GM19035 (cell line): ENCODE results near the gene MBD3L5.
"Not testable (repeated sequence)": the region's sequence is repeated elsewhere in the genome, so short reads cannot be mapped to it uniquely, and the experiment has no call there.

Experiments used
- ATAC-seq: cut with Tn5 transposase; IDR thresholded peaks from one replicate; pipeline ENCODE4 v1.9.1; 2021; ENCODE audit not compliant: unreplicated experiment

Gene MBD3L5

GRCh38 chr19:7051421-7051820 lies 21.0 kb downstream of the MBD3L5 start:
- not testable (repeated sequence) for ATAC-seq

GRCh38 chr19:7052896-7053295 lies 22.5 kb downstream of the MBD3L5 start:
- not testable (repeated sequence) for ATAC-seq

DNA sequence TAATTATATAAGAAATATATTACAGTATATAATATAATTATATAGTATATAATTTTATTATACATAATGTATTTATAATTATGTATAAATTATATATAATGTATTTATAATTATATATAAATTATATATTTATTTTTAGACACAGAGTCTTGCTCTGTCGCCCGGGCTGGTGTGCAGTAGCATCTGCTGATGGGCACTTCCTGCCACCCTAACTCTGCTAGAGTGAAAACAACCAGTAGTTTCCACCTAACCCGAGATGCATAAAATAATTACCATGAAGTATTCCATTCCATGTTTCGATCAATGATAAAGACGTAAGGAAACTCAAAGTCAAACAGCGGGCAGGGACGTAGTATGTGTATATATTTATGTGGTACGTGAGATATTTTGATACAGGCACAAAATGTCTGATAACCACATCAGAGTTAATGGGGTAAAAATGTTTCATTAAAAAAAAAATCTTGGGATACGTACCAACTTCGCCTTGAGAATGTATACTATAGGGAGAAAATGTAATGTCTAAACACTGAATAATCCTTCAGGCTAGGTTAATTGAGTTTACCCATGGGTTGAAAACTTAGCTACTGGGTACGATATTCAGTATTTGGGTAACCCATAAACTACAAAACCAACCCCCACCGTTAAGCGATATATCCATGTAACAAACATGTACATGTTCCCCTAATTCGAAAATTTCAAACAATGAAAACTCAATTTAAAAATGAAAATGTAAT lies 24.4 kb downstream of the MBD3L5 start:
- not testable (repeated sequence) for ATAC-seq

DNA sequence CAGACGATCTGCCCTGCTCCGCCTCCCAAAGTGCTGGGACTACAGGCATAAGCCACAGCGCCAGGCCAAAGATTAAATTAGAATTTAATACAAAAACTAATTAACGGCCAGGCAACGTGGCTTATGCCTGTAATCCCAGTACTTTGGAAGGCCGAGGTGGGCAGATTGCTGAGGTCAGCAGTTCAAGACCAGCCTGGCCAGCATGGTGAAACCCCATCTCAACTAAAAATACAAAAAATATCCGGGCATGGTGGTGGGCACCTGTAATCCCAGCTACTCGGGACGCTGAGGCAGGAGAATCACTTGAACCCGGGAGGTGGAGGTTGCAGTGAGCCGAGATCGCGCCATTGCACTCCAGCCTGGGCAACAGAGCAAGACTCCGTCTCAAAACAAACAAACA lies 25.3 kb downstream of the MBD3L5 start:
- ATAC-seq, result not testable (repeated sequence)

DNA sequence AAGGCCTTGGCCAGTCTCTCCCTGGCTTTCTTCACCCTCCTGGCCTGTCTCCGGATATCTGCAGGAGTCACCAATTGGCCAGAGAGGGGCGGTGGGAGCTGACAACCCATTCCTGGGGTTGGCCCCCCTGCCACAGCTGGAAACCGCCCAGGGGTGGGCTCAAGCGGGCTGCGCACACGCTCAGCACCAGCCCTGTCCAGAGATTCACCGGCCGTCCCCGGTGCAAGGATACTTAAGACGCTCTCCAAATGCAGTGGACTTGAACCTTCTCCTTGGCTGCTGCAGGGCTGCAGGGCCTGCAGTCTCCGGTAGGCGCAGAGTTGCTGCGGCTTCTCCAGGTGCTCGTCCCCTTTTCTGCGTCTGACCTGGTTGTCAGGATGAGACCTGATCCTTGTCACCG lies 26.0 kb downstream of the MBD3L5 start:
- not testable (repeated sequence) for ATAC-seq

DNA sequence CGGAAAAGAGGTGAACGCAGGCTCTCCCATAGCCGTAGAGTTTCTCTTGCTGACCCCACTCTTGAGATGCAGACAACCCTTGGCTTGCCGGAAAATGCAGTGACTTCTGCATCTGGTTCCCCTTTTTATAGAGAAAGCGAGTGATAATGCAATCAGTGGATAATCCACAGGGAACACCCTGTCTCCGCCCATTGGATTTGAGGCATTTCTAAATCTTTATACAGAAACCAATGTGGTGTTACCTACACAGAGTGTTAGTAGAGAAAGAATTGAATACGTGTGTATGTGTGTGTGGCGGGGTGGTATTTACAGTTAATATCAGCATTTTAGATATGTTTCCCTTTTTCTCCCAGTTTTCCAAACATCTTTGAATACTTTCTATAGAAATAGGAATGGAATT lies 28.2 kb downstream of the MBD3L5 start, which contains the start of gene MBD3L3:
Gene MBD3L3, minus strand, starts transcription at position 101 of the 400 bp plus-strand sequence. Its CDS starts 71 bp downstream, at position 30.
- not testable (repeated sequence) for ATAC-seq

- ATAC-seq, result not testable (repeated sequence)
Measured at GRCh38 chr19:7059977-7060376, 29.6 kb downstream of the MBD3L5 start.

DNA sequence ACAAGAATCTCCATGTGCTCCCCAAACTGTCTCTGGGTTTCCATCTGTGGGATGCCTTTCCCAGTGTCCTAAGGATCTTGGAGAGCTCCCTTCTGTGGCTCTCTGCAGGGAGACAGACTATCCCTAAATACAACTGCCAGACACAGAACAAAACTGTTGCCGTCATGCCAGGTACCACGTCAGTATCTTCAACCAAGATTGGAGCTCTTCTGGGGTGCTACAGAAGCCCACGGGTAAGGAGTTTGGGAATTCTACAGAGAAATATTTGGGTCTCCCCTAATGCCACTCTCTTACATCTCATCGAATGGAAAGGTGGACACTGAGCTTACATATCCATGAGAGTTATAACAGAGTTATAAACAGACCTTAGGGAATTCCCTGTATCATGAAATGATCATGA lies 33.0 kb downstream of the MBD3L5 start:
- ATAC-seq, result no peak

DNA sequence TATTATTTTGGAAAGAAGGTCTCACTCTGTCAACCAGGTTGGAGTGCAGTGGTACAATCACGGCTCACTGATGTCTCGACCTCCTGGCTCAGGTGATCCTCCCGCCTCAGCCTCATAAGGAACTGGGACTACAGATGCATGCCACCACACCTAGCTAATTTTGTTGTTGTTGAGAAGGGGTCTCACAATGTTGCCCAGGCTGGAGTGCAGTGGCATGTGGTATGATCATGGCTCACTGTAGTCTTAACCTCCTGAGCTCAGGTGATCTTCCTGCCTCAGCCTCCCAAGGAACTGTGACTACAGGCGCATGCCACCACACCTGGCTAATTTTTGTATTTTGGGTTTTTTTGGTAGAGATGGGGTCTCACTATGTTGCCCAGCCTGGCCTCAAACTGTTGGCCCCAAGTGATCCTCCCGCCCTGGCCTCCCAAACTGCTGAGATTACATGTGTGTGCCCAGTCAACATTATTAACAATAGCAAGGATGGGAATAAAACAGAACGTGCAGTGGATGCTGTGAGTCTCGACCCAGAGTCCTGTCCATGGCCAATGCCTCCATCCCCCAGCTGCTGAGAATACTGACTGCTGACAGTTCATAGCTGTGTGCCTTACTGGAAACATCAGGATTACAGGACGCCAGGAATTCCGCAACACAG lies 33.5 kb downstream of the MBD3L5 start:
- ATAC-seq, result no peak

- ATAC-seq, result not testable (repeated sequence)
Measured at GRCh38 chr19:7067122-7067521, 36.7 kb downstream of the MBD3L5 start.

GRCh38 chr19:7067716-7068115 lies 37.3 kb downstream of the MBD3L5 start:
- ATAC-seq, result no peak

- no peak for ATAC-seq
Measured at GRCh38 chr19:7068599-7068998, 38.2 kb downstream of the MBD3L5 start.

- peak; percentile 92 for ATAC-seq
Measured at GRCh38 chr19:7069042-7069903, 38.9 kb downstream of the MBD3L5 start, which contains the start of gene ZNF557. Gene ZNF557, plus strand, starts transcription at chr19:7069703. Its CDS starts 5,372 bp downstream, at chr19:7075075.

DNA sequence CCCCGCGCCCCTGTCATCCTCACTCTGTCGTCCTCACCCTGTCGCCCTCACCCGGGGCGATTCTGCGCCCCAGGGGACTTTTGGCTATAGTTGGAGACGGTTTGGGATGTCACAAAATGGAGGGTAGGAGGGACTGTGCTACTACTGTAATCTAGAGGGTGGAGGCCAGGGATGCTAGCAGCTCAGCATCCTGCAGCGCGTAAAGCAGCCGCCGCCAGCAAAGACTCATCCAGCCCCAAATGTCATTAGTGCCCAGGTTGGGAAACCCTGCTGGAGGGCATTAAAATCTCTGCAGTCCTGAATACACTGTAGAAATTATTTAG lies 39.5 kb downstream of the MBD3L5 start:
- no peak for ATAC-seq

DNA sequence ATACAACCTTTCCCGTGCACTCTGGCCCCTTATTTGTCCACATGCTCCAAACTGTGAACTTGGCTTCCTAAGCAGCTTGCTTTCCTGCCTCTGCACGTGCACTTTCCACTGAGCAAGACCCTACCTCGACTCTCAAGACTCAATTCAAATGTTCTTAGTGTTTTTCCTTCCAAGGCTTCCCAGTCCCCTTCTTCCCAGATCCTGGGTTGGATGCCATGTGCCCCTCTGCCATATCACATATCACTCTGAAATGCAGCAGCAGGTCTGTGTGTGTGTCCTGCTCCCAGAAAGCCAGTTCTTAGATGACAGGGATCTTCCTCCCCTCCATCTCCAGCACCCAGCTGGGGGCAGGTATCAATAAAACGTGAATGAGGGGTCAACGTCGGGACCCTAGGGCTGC lies 42.2 kb downstream of the MBD3L5 start:
- ATAC-seq, result no peak

DNA sequence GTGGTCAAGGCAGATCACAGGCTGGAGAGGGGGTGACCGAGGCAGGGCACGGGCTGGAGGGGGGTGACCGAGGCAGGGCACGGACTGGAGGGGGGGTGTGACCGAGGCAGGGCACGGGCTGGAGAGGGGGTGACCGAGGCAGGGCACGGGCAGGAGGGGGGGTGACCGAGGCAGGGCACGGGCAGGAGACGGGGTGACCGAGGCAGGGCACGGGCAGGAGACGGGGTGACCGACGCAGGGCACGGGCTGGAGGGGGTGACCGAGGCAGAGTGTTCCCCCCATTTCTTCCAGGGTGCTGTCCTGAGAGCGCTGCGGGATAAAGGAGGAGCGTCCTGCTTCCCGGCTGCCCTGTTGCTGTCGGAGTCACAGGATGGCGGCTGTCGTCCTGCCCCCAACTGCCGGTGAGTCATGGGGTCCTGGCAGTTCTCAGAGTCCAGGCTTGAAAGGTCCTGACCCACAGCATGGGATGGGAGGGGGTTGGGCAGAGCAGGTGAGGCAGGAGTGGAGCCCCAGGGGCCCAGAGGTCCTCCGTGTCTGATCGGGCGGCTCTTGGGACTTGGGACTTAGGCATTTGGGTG lies 44.4 kb downstream of the MBD3L5 start:
- no peak for ATAC-seq

DNA sequence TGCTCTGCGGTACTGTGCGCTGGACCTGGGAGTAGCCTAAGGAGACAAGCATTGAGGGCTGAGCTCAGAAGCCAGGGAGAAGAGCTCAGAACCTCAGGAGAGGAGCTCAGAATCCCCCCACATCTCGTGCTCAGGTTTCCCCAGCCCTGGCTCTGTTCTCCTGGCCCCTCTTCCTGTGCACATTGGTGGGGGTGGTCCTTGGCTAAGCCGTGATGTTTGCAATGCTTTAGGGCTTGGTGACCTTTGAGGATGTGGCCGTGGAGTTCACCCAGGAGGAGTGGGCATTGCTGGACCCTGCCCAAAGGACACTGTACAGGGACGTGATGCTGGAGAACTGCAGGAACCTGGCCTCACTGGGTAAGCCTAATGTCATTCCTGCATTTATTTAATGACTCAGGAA lies 45.8 kb downstream of the MBD3L5 start:
- no peak for ATAC-seq

GRCh38 chr19:7078008-7078407 lies 47.6 kb downstream of the MBD3L5 start:
- ATAC-seq, result no peak
